Liver (tissue), 9 donors: ENCODE data around the gene AIG1. TPM values are rescaled to one million over a fixed set of nuclear protein-coding genes. Genes with fewer than 3 reads are reported as not detected.

Experiments
- DNase-seq: peaks from one replicate; pipeline ENCODE4 v3.0.0-alpha.2; 2017; ENCODE audit warnings: low spot score
- H3K27ac ChIP-seq, 2 donors: one replicate each; pipeline ENCODE4 v1.7.0; 2013; ENCODE audit warnings: inconsistent platforms in 2 of 2, low read length in 2 of 2, control low read depth in 1 of 2, low read depth in 1 of 2, mild to moderate bottlenecking in 1 of 2
- H3K27me3 ChIP-seq, 4 donors: one replicate each; pipeline versions ENCODE4 v1.6.1 to v1.7.0; 2013; ENCODE audit warnings: low read length in 3 of 4, inconsistent platforms in 1 of 4, mild to moderate bottlenecking in 1 of 4, moderate library complexity in 1 of 4; ENCODE audit not compliant: control insufficient read depth in 4 of 4, insufficient read depth in 4 of 4
- H3K36me3 ChIP-seq, 4 donors: one replicate each; pipeline versions ENCODE4 v1.6.1 to v1.7.0; 2013; ENCODE audit warnings: low read length in 3 of 4, mild to moderate bottlenecking in 3 of 4, low read depth in 1 of 4, moderate library complexity in 1 of 4; ENCODE audit not compliant: control insufficient read depth in 4 of 4, insufficient read depth in 3 of 4
- H3K4me1 ChIP-seq, 4 donors: one replicate each; pipeline versions ENCODE4 v1.6.1 to v1.7.0; 2013; ENCODE audit warnings: low read length in 3 of 4, mild to moderate bottlenecking in 3 of 4, moderate library complexity in 1 of 4; ENCODE audit not compliant: control insufficient read depth in 4 of 4, insufficient read depth in 4 of 4
- H3K4me3 ChIP-seq, 3 donors: one replicate each; pipeline versions ENCODE4 v1.6.1 to v1.7.0; 2013; ENCODE audit warnings: low read length in 3 of 3, control low read depth in 1 of 3, low read depth in 1 of 3, mild to moderate bottlenecking in 1 of 3
- H3K9ac ChIP-seq, 2 donors: one replicate each; pipeline ENCODE4 v1.7.0; 2013; ENCODE audit warnings: low read length in 2 of 2, mild to moderate bottlenecking in 2 of 2, moderate library complexity in 2 of 2, control low read depth in 1 of 2, low read depth in 1 of 2
- H3K9me3 ChIP-seq, 4 donors: one replicate each; pipeline versions ENCODE4 v1.6.1 to v1.7.0; 2013; ENCODE audit warnings: low read length in 3 of 4; ENCODE audit not compliant: control insufficient read depth in 4 of 4
- ATF3 ChIP-seq: IDR thresholded peaks from 2 replicates; pipeline ENCODE4 v1.6.1; 2016; ENCODE audit warnings: antibody characterized with exemption
- CTCF ChIP-seq: fragments of 150-350 bp; IDR thresholded peaks from 2 replicates; pipeline ENCODE4 v1.5.1; 2017; ENCODE audit warnings: improper control_type of control experiment, low read depth, low read length; ENCODE audit not compliant: missing input control
- EGR1 ChIP-seq, 2 donors: IDR thresholded peaks; 2 replicates each; pipeline ENCODE4 v1.6.1; 2016 to 2018; ENCODE audit warnings: antibody characterized with exemption in 2 of 2, low read depth in 2 of 2
- FOXA1 ChIP-seq: IDR thresholded peaks from 2 replicates; pipeline ENCODE4 v1.6.1; 2016; ENCODE audit warnings: antibody characterized with exemption
- FOXA2 ChIP-seq: IDR thresholded peaks from 2 replicates; pipeline ENCODE4 v1.6.1; 2016; ENCODE audit warnings: antibody characterized with exemption
- GABPA ChIP-seq, 2 donors: IDR thresholded peaks in 1 of 2; conservative IDR thresholded peaks in 1 of 2; 2 replicates each; pipeline ENCODE4 v1.6.1; 2016; ENCODE audit warnings: antibody characterized with exemption in 2 of 2, mild to moderate bottlenecking in 1 of 2, moderate library complexity in 1 of 2
- HNF4A ChIP-seq, 2 donors: conservative IDR thresholded peaks; 2 replicates each; pipeline ENCODE4 v1.6.1; 2016; ENCODE audit warnings: antibody characterized with exemption in 2 of 2, mild to moderate bottlenecking in 2 of 2
- HNF4G ChIP-seq: IDR thresholded peaks from 2 replicates; pipeline ENCODE4 v1.6.1; 2016; ENCODE audit warnings: antibody characterized with exemption
- JUND ChIP-seq, 2 donors: IDR thresholded peaks; 2 replicates each; pipeline ENCODE4 v1.6.1; 2016; ENCODE audit warnings: antibody characterized with exemption in 2 of 2
- MAX ChIP-seq: IDR thresholded peaks from 2 replicates; pipeline ENCODE4 v1.6.1; 2016; ENCODE audit warnings: antibody characterized with exemption
- NR2F2 ChIP-seq: IDR thresholded peaks from 2 replicates; pipeline ENCODE4 v1.6.1; 2016; ENCODE audit warnings: antibody characterized with exemption
- RAD21 ChIP-seq, 2 donors: IDR thresholded peaks; 2 replicates each; pipeline ENCODE4 v1.6.1; 2016; ENCODE audit warnings: antibody characterized with exemption in 2 of 2, mild to moderate bottlenecking in 2 of 2
- RXRA ChIP-seq, 2 donors: IDR thresholded peaks; 2 replicates each; pipeline ENCODE4 v1.6.1; 2017 to 2018; ENCODE audit warnings: antibody characterized with exemption in 2 of 2, mild to moderate bottlenecking in 1 of 2
- SP1 ChIP-seq: IDR thresholded peaks from 2 replicates; pipeline ENCODE4 v1.6.1; 2018; ENCODE audit warnings: antibody characterized with exemption, mild to moderate bottlenecking
- TAF1 ChIP-seq: conservative IDR thresholded peaks from 2 replicates; pipeline ENCODE4 v1.6.1; 2016; ENCODE audit warnings: antibody characterized with exemption, mild to moderate bottlenecking
- YY1 ChIP-seq: IDR thresholded peaks from 2 replicates; pipeline ENCODE4 v1.6.1; 2016; ENCODE audit warnings: antibody characterized with exemption, mild to moderate bottlenecking
- ZBTB33 ChIP-seq: IDR thresholded peaks from 2 replicates; pipeline ENCODE4 v1.6.1; 2016; ENCODE audit warnings: antibody characterized with exemption
- WGBS: extraction: QIAGEN DNeasy Blood & Tissue Kit; methylation state at CpG from one replicate; pipeline ENCODE4 v1.1.7; 2013; 5-methylcytosine and 5-hydroxymethylcytosine counted together
- polyA plus RNA-seq, 2 donors: library from polyadenylated mRNA; stranded (reverse) in 1 of 2; unstranded in 1 of 2; fragments of 200-250 nt in 1 of 2; fragments of >200 nt in 1 of 2; fragmentation: Nextera tagmentation in 1 of 2; extraction: Ambion mirVana in 1 of 2; gene quantifications; one replicate each; pipeline versions ENCODE4 v1.2.1 to v1.2.3, GENCODE V29; 2013 to 2015
- total RNA-seq, 2 donors: library from RNA; depleted of rRNA; stranded (reverse); fragments of >200 nt; gene quantifications; one replicate each; pipeline ENCODE4 v1.2.3, GENCODE V29; 2014
- TF ChIP-seq, protein P1 (sequence below): IDR thresholded peaks from 2 replicates; pipeline ENCODE4 v1.6.1; 2016; ENCODE audit warnings: antibody characterized with exemption, mild to moderate bottlenecking
- donor health status: healthy.
- donor health status: healthy.
- donor health status: healthy.
- donor health status: healthy.
- donor health status: healthy.

Gene AIG1
- total and polyA plus RNA-seq, 4 donors = 74.8 to 169 (median 121) TPM

DNA sequence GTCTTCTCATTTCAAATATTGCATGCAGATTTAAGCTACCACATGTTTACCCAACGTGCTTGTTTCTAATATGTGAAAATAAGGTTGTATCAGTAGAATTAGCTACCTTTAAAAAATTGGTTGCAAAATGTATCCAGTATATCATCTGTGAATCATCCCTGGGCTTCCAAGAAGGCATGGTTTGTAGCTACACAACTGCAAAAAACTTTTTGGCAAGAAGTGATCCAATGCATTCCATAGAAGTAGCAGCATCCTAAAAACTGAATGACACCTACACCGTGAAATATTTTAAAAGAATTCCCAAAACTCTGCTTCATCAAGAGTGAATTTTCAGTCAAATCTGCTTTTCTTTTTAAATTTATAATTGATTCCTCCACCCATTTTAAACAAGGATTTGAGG, 89.1 kb downstream of the AIG1 start:
- WGBS = 96% methylated on average over 2 of the region's 2 CpGs
- TF ChIP-seq RXRA (IDR thresholded peaks at IDR 0.05) (no peak), JUND (IDR thresholded peaks at IDR 0.05) (no peak), NR2F2 (no peak), ATF3 (no peak), SP1 (no peak), HNF4G (no peak), RAD21 (IDR thresholded peaks at IDR 0.05) (no peak), FOXA1 (no peak), TAF1 (no peak), GABPA (IDR thresholded peaks at IDR 0.05 in 1 of 2, conservative IDR thresholded peaks at IDR 0.05 in 1 of 2) (no peak), YY1 (no peak), EGR1 (IDR thresholded peaks at IDR 0.05; ENCODE audit: low read depth in 2 of 2) (no peak), HNF4A (conservative IDR thresholded peaks at IDR 0.05) (no peak), ZBTB33 (no peak), FOXA2 (no peak), CTCF (no peak), MAX (no peak)
- TF ChIP-seq, protein P1, sequence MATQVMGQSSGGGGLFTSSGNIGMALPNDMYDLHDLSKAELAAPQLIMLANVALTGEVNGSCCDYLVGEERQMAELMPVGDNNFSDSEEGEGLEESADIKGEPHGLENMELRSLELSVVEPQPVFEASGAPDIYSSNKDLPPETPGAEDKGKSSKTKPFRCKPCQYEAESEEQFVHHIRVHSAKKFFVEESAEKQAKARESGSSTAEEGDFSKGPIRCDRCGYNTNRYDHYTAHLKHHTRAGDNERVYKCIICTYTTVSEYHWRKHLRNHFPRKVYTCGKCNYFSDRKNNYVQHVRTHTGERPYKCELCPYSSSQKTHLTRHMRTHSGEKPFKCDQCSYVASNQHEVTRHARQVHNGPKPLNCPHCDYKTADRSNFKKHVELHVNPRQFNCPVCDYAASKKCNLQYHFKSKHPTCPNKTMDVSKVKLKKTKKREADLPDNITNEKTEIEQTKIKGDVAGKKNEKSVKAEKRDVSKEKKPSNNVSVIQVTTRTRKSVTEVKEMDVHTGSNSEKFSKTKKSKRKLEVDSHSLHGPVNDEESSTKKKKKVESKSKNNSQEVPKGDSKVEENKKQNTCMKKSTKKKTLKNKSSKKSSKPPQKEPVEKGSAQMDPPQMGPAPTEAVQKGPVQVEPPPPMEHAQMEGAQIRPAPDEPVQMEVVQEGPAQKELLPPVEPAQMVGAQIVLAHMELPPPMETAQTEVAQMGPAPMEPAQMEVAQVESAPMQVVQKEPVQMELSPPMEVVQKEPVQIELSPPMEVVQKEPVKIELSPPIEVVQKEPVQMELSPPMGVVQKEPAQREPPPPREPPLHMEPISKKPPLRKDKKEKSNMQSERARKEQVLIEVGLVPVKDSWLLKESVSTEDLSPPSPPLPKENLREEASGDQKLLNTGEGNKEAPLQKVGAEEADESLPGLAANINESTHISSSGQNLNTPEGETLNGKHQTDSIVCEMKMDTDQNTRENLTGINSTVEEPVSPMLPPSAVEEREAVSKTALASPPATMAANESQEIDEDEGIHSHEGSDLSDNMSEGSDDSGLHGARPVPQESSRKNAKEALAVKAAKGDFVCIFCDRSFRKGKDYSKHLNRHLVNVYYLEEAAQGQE = no peak
- H3K9me3 ChIP-seq = no peaks in the 10 kb centered on the region
- no peaks in the 10 kb centered on the region for H3K4me1 ChIP-seq
- no peak overlapping the region for H3K9ac ChIP-seq
- H3K27ac ChIP-seq = no peak overlapping the region
- peaks cover 0 to 7% (median 5%) of the 10 kb centered on the region in 4 donors for H3K36me3 ChIP-seq
- no peak for DNase-seq
- H3K27me3 ChIP-seq = no peaks in the 10 kb centered on the region
- no peak overlapping the region for H3K4me3 ChIP-seq
